HepG2 (cell line): Measurements from ENCODE around the gene TBC1D16. TPM values are rescaled to one million over a fixed set of nuclear protein-coding genes. Genes with fewer than 3 reads are reported as not detected.

Experiments used
- ATAD3A ChIP-seq: sonication (generic); formaldehyde crosslinking; IDR thresholded peaks from 2 replicates; pipeline ENCODE4 v1.4.0; 2020; ENCODE audit warnings: missing genetic modification reagents
- CTCF ChIP-seq: sonication (generic); formaldehyde crosslinking; IDR thresholded peaks from 2 replicates; pipeline ENCODE4 v1.5.0; 2020; ENCODE audit warnings: mild to moderate bottlenecking, missing genetic modification reagents, moderate library complexity
- FOXM1 ChIP-seq: sonication (generic); formaldehyde crosslinking; IDR thresholded peaks from 2 replicates; pipeline ENCODE4 v1.5.0; 2020; ENCODE audit warnings: missing genetic modification reagents
- HMGA1 ChIP-seq: sonication (generic); formaldehyde crosslinking; conservative IDR thresholded peaks from 2 replicates; pipeline ENCODE4 v1.4.0; 2020; ENCODE audit warnings: missing genetic modification reagents
- HNRNPLL ChIP-seq: fragments of 200-400 bp; formaldehyde crosslinking; IDR thresholded peaks from 2 replicates; pipeline ENCODE4 v1.6.1; 2017; ENCODE audit warnings: mild to moderate bottlenecking, low read depth, low read length; ENCODE audit not compliant: poor library complexity, severe bottlenecking
- LCORL ChIP-seq, 2 experiments: fragments of 450-650 bp in 1 of 2; sonication (generic) in 1 of 2; formaldehyde crosslinking in 1 of 2; IDR thresholded peaks; 2 replicates each; pipeline versions ENCODE4 v1.5.0 to v1.6.1; 2017 to 2020; ENCODE audit warnings: antibody characterized with exemption in 1 of 2, missing genetic modification reagents in 1 of 2
- MNT ChIP-seq: fragments of 450-650 bp; IDR thresholded peaks from 2 replicates; pipeline ENCODE4 v1.6.1; 2016
- MXD3 ChIP-seq: IDR thresholded peaks from 2 replicates; pipeline ENCODE4 v1.6.1; 2016; ENCODE audit warnings: mild to moderate bottlenecking, missing biosample characterization, missing genetic modification reagents
- NCOR1 ChIP-seq: fragments of 200-600 bp; sonication (generic); IDR thresholded peaks from 2 replicates; pipeline ENCODE4 v1.7.0; 2017; ENCODE audit warnings: antibody characterized with exemption, low read length, borderline replicate concordance
- RXRB ChIP-seq: IDR thresholded peaks from 2 replicates; pipeline ENCODE4 v1.6.1; 2016; ENCODE audit warnings: borderline replicate concordance, missing genetic modification reagents, missing compliant biosample characterization
- SRY ChIP-seq: sonication (generic); formaldehyde crosslinking; IDR thresholded peaks from 2 replicates; pipeline ENCODE4 v1.8.0; 2022; ENCODE audit warnings: mild to moderate bottlenecking, missing genetic modification reagents
- TP53 ChIP-seq: sonication (generic); formaldehyde crosslinking; conservative IDR thresholded peaks from 2 replicates; pipeline ENCODE4 v1.4.0; 2020; ENCODE audit warnings: missing genetic modification reagents
- YEATS4 ChIP-seq: sonication (generic); formaldehyde crosslinking; IDR thresholded peaks from 2 replicates; pipeline ENCODE4 v1.4.0; 2020; ENCODE audit warnings: missing genetic modification reagents, borderline replicate concordance
- ZBTB33 ChIP-seq: sonication (generic); formaldehyde crosslinking; IDR thresholded peaks from 2 replicates; pipeline ENCODE4 v1.4.0; 2020; ENCODE audit warnings: missing genetic modification reagents
- ZNF430 ChIP-seq: sonication (generic); formaldehyde crosslinking; IDR thresholded peaks from 2 replicates; pipeline ENCODE4 v1.9.0; 2021; ENCODE audit warnings: mild to moderate bottlenecking, missing genetic modification reagents
- ZNF432 ChIP-seq: sonication (generic); formaldehyde crosslinking; IDR thresholded peaks from 2 replicates; pipeline ENCODE4 v1.5.0; 2020; ENCODE audit warnings: missing genetic modification reagents, mild to moderate bottlenecking, borderline replicate concordance
- ZNF766 ChIP-seq: sonication (generic); formaldehyde crosslinking; IDR thresholded peaks from 2 replicates; pipeline ENCODE4 v1.5.0; 2020; ENCODE audit warnings: missing genetic modification reagents, borderline replicate concordance
- ZNF768 ChIP-seq: sonication (generic); formaldehyde crosslinking; IDR thresholded peaks from 2 replicates; pipeline ENCODE4 v1.4.0; 2020; ENCODE audit warnings: missing genetic modification reagents
- polyA plus RNA-seq, 8 experiments: library from polyadenylated mRNA; depleted of rRNA in 3 of 8; stranded (reverse) in 7 of 8; unstranded in 1 of 8; fragments of >200 nt; fragmentation: Illumina TruSeq in 4 of 8; extraction: Trizol in 4 of 8; gene quantifications; 2 replicates each; pipeline versions ENCODE4 v1.2.1 to v1.2.3, GENCODE V29; 2011 to 2016; ENCODE audit warnings: low read depth in 4 of 8, missing spikeins in 1 of 8, mixed read lengths in 1 of 8; ENCODE audit not compliant: insufficient read depth in 1 of 8
- total RNA-seq, 5 experiments: library from RNA; depleted of rRNA; stranded (reverse); fragments of >200 nt; fragmentation: Illumina TruSeq; extraction: Trizol; gene quantifications; 2 replicates each; pipeline ENCODE4 v1.2.3, GENCODE V29; 2016; ENCODE audit warnings: low read depth in 1 of 5
- TF ChIP-seq, protein P1 (sequence below): sonication (generic); formaldehyde crosslinking; IDR thresholded peaks from 2 replicates; pipeline ENCODE4 v1.5.0; 2020; ENCODE audit warnings: missing genetic modification reagents, mild to moderate bottlenecking, borderline replicate concordance
- TF ChIP-seq, protein P2 (sequence below): sonication (generic); formaldehyde crosslinking; IDR thresholded peaks from 2 replicates; pipeline ENCODE4 v1.9.0; 2022; ENCODE audit warnings: missing genetic modification reagents, mild to moderate bottlenecking, borderline replicate concordance

Gene TBC1D16
- total and polyA plus RNA-seq, 2 of the 13 experiments (the other 11 are each of a cell fraction or from before 2014, with no cell fraction given), result 14.9 to 24.9 TPM

DNA sequence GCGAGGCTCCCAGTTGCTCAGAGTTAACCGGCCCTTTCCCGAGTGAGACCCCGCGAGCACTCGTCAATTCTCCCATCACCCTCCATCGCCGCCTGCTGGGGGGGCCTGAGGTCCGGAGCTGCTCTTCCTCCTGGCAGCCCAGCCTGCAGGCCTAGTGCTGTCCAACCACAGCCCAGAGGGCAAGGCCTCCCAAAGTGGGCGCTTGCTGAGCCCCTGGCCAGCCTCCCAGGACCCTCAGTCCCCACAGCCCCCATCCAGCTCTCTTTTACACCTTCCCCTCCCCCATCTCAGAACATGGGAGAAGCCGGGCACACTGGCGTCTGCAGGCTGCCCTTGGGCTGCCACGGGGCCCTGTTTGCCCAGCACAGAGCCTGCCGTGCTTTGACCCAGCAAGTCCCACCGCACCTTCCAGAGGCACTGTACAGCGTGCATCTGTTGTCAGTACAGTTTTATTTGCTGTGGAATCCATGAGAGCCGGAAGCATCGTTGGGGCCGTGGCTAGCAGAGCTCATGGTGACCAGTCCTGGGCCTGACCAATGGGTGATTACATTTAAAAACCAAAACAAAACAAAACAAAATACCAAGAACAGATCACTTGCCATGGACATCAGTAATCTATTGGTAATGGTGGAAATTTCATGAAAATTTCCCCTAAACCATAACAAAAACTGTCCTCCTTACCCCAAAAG lies 100.3 kb downstream of the TBC1D16 start (continued):
- TF ChIP-seq, protein P1, sequence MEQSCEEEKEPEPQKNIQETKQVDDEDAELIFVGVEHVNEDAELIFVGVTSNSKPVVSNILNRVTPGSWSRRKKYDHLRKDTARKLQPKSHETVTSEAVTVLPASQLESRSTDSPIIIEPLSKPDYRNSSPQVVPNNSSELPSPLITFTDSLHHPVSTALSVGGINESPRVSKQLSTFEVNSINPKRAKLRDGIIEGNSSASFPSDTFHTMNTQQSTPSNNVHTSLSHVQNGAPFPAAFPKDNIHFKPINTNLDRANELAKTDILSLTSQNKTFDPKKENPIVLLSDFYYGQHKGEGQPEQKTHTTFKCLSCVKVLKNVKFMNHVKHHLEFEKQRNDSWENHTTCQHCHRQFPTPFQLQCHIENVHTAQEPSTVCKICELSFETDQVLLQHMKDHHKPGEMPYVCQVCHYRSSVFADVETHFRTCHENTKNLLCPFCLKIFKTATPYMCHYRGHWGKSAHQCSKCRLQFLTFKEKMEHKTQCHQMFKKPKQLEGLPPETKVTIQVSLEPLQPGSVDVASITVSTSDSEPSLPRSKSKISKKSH (CRISPR knock-in tag), result peak; percentile 38; the same call in 1 of the 2 replicates
- TF ChIP-seq LCORL (IDR thresholded peaks at IDR 0.05) (no peak), LCORL (CRISPR knock-in tag; IDR thresholded peaks at IDR 0.05) (no peak), HMGA1 (CRISPR knock-in tag) (no peak), RXRB (CRISPR knock-in tag) (0 out of 2 replicates have a peak, but pooled peaks have one; percentile 24), YEATS4 (CRISPR knock-in tag) (no peak), SRY (CRISPR knock-in tag) (no peak), ZNF768 (CRISPR knock-in tag) (peak; percentile 39; the same call in 1 of the 2 replicates), ZBTB33 (peak; percentile 81), ATAD3A (CRISPR knock-in tag) (no peak), ZNF432 (CRISPR knock-in tag) (no peak), MXD3 (CRISPR knock-in tag) (no peak), CTCF (CRISPR knock-in tag) (peak; percentile 40), MNT (no peak), TP53 (CRISPR knock-in tag) (no peak), ZNF766 (no peak), NCOR1 (no peak), FOXM1 (no peak), ZNF430 (CRISPR knock-in tag) (no peak), HNRNPLL (peak; percentile 13)
- TF ChIP-seq, protein P2, sequence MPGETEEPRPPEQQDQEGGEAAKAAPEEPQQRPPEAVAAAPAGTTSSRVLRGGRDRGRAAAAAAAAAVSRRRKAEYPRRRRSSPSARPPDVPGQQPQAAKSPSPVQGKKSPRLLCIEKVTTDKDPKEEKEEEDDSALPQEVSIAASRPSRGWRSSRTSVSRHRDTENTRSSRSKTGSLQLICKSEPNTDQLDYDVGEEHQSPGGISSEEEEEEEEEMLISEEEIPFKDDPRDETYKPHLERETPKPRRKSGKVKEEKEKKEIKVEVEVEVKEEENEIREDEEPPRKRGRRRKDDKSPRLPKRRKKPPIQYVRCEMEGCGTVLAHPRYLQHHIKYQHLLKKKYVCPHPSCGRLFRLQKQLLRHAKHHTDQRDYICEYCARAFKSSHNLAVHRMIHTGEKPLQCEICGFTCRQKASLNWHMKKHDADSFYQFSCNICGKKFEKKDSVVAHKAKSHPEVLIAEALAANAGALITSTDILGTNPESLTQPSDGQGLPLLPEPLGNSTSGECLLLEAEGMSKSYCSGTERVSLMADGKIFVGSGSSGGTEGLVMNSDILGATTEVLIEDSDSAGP (CRISPR knock-in tag), result peak; percentile 32; the same call in 1 of the 2 replicates
